Peyer's patch (tissue), 4 donors: ENCODE data around the gene METTL24.

Experiments
- CTCF ChIP-seq, 6 experiments: fragments of 450-650 bp in 4 of 6; fragments of 200-600 bp in 2 of 6; sonication (generic) in 1 of 6; IDR thresholded peaks; one replicate each; pipeline ENCODE4 v1.5.1; 2017 to 2019; ENCODE audit warnings: antibody characterized with exemption in 6 of 6, mild to moderate bottlenecking in 3 of 6, moderate library complexity in 1 of 6
- POLR2A ChIP-seq, 2 donors: fragments of 450-650 bp; IDR thresholded peaks; one replicate each; pipeline ENCODE4 v1.5.1; 2017; ENCODE audit warnings: antibody characterized with exemption in 2 of 2, mild to moderate bottlenecking in 2 of 2, moderate library complexity in 2 of 2

- TF ChIP-seq CTCF (IDR thresholded peaks at IDR 0.05) = no peak
- no peak for TF ChIP-seq POLR2A (IDR thresholded peaks at IDR 0.05)
Observed at GRCh38 chr6:110328259-110328658, 29.9 kb downstream of the METTL24 start.
